HepG2 (cell line): ENCODE results near the gene TXLNA. TPM values are rescaled to one million over a fixed set of nuclear protein-coding genes. Genes with fewer than 3 reads are reported as not detected.

Experiments used
- ARID5B ChIP-seq: IDR thresholded peaks from 2 replicates; pipeline ENCODE4 v1.4.0; 2020; ENCODE audit warnings: mild to moderate bottlenecking, missing genetic modification reagents
- BRCA1 ChIP-seq: sonication (generic); formaldehyde crosslinking; IDR thresholded peaks from 2 replicates; pipeline ENCODE4 v1.4.0; 2020; ENCODE audit warnings: missing genetic modification reagents
- ELF1 ChIP-seq: sonication (generic); formaldehyde crosslinking; IDR thresholded peaks from 2 replicates; pipeline ENCODE4 v1.4.0; 2020; ENCODE audit warnings: missing genetic modification reagents
- ERF ChIP-seq: IDR thresholded peaks from 2 replicates; pipeline ENCODE4 v1.6.1; 2018; ENCODE audit warnings: missing biosample characterization, missing genetic modification reagents
- GLI4 ChIP-seq: sonication (generic); formaldehyde crosslinking; IDR thresholded peaks from 2 replicates; pipeline ENCODE4 v1.5.1; 2020; ENCODE audit warnings: missing genetic modification reagents, mild to moderate bottlenecking, moderate library complexity, borderline replicate concordance
- HMG20B ChIP-seq: conservative IDR thresholded peaks from 2 replicates; pipeline ENCODE4 v1.6.1; 2016; ENCODE audit warnings: missing genetic modification reagents, missing compliant biosample characterization
- MIER3 ChIP-seq: IDR thresholded peaks from 2 replicates; pipeline ENCODE4 v1.6.1; 2016; ENCODE audit warnings: missing compliant biosample characterization, borderline replicate concordance
- NFYB ChIP-seq: sonication (generic); formaldehyde crosslinking; IDR thresholded peaks from 2 replicates; pipeline ENCODE4 v1.4.0; 2020; ENCODE audit warnings: missing genetic modification reagents
- NKX3-1 ChIP-seq: sonication (generic); formaldehyde crosslinking; IDR thresholded peaks from 2 replicates; pipeline ENCODE4 v1.5.0; 2020; ENCODE audit warnings: missing genetic modification reagents
- NR0B2 ChIP-seq: sonication (generic); formaldehyde crosslinking; IDR thresholded peaks from 2 replicates; pipeline ENCODE4 v1.4.0; 2020; ENCODE audit warnings: mild to moderate bottlenecking, missing genetic modification reagents
- POLR2G ChIP-seq: fragments of 200-400 bp; formaldehyde crosslinking; IDR thresholded peaks from 2 replicates; pipeline ENCODE4 v1.6.1; 2018; ENCODE audit warnings: mild to moderate bottlenecking, low read depth, low read length, moderate library complexity
- ZNF441 ChIP-seq: sonication (generic); formaldehyde crosslinking; IDR thresholded peaks from 2 replicates; pipeline ENCODE4 v1.7.0; 2021; ENCODE audit warnings: missing genetic modification reagents, borderline replicate concordance
- ZNF563 ChIP-seq: sonication (generic); formaldehyde crosslinking; IDR thresholded peaks from 2 replicates; pipeline ENCODE4 v1.8.0; 2022; ENCODE audit warnings: mild to moderate bottlenecking, moderate library complexity, missing genetic modification reagents
- ZNF574 ChIP-seq: sonication (generic); formaldehyde crosslinking; IDR thresholded peaks from 2 replicates; pipeline ENCODE4 v1.4.0; 2020; ENCODE audit warnings: missing genetic modification reagents
- ZNF766 ChIP-seq: sonication (generic); formaldehyde crosslinking; IDR thresholded peaks from 2 replicates; pipeline ENCODE4 v1.5.0; 2020; ENCODE audit warnings: missing genetic modification reagents, borderline replicate concordance
- ZSCAN9 ChIP-seq: IDR thresholded peaks from 2 replicates; pipeline ENCODE4 v1.6.1; 2016; ENCODE audit warnings: borderline replicate concordance
- polyA plus RNA-seq, 8 experiments: library from polyadenylated mRNA; depleted of rRNA in 3 of 8; stranded (reverse) in 7 of 8; unstranded in 1 of 8; fragments of >200 nt; fragmentation: Illumina TruSeq in 4 of 8; extraction: Trizol in 4 of 8; gene quantifications; 2 replicates each; pipeline versions ENCODE4 v1.2.1 to v1.2.3, GENCODE V29; 2011 to 2016; ENCODE audit warnings: low read depth in 4 of 8, missing spikeins in 1 of 8, mixed read lengths in 1 of 8; ENCODE audit not compliant: insufficient read depth in 1 of 8
- total RNA-seq, 5 experiments: library from RNA; depleted of rRNA; stranded (reverse); fragments of >200 nt; fragmentation: Illumina TruSeq; extraction: Trizol; gene quantifications; 2 replicates each; pipeline ENCODE4 v1.2.3, GENCODE V29; 2016; ENCODE audit warnings: low read depth in 1 of 5
- TF ChIP-seq, protein P1 (sequence below): sonication (generic); formaldehyde crosslinking; IDR thresholded peaks from 2 replicates; pipeline ENCODE4 v1.5.0; 2020; ENCODE audit warnings: mild to moderate bottlenecking, missing genetic modification reagents
- TF ChIP-seq, protein P2 (sequence below): sonication (generic); formaldehyde crosslinking; conservative IDR thresholded peaks from 2 replicates; pipeline ENCODE4 v1.4.0; 2020; ENCODE audit warnings: missing genetic modification reagents

TXLNA gene
- total and polyA plus RNA-seq, 2 of the 13 experiments (the other 11 are each of a cell fraction or from before 2014, with no cell fraction given), result 29.6 to 67.8 TPM

- TF ChIP-seq NKX3-1 (peak; percentile 55; the same call in 1 of the 2 replicates), ZSCAN9 (peak; percentile 39; the same call in 1 of the 2 replicates), NFYB (CRISPR knock-in tag) (no peak), ZNF766 (CRISPR knock-in tag) (0 out of 2 replicates have a peak, but pooled peaks have one; percentile 45), BRCA1 (no peak), ARID5B (peak; percentile 26; the same call in 1 of the 2 replicates), ELF1 (CRISPR knock-in tag) (no peak), ERF (peak; percentile 78), ZNF441 (CRISPR knock-in tag) (no peak; the same call in 1 of the 2 replicates), MIER3 (CRISPR knock-in tag) (no peak), ZNF574 (CRISPR knock-in tag) (peak; percentile 66), GLI4 (no peak), POLR2G (peak; percentile 43; the same call in 1 of the 2 replicates), HMG20B (CRISPR knock-in tag) (no peak), ZNF563 (CRISPR knock-in tag) (0 out of 2 replicates have a peak, but pooled peaks have one; percentile 19), NR0B2 (CRISPR knock-in tag) (no peak)
- TF ChIP-seq, protein P1, sequence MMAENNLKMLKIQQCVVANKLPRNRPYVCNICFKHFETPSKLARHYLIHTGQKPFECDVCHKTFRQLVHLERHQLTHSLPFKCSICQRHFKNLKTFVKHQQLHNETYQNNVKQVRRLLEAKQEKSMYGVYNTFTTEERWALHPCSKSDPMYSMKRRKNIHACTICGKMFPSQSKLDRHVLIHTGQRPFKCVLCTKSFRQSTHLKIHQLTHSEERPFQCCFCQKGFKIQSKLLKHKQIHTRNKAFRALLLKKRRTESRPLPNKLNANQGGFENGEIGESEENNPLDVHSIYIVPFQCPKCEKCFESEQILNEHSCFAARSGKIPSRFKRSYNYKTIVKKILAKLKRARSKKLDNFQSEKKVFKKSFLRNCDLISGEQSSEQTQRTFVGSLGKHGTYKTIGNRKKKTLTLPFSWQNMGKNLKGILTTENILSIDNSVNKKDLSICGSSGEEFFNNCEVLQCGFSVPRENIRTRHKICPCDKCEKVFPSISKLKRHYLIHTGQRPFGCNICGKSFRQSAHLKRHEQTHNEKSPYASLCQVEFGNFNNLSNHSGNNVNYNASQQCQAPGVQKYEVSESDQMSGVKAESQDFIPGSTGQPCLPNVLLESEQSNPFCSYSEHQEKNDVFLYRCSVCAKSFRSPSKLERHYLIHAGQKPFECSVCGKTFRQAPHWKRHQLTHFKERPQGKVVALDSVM (CRISPR knock-in tag), result no peak
- TF ChIP-seq, protein P2, sequence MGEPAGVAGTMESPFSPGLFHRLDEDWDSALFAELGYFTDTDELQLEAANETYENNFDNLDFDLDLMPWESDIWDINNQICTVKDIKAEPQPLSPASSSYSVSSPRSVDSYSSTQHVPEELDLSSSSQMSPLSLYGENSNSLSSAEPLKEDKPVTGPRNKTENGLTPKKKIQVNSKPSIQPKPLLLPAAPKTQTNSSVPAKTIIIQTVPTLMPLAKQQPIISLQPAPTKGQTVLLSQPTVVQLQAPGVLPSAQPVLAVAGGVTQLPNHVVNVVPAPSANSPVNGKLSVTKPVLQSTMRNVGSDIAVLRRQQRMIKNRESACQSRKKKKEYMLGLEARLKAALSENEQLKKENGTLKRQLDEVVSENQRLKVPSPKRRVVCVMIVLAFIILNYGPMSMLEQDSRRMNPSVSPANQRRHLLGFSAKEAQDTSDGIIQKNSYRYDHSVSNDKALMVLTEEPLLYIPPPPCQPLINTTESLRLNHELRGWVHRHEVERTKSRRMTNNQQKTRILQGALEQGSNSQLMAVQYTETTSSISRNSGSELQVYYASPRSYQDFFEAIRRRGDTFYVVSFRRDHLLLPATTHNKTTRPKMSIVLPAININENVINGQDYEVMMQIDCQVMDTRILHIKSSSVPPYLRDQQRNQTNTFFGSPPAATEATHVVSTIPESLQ (CRISPR knock-in tag), result no peak
These were observed 61.7 kb downstream of the TXLNA start (continued) for GRCh38 chr1:32241001-32241763.
